ENCODE data around the gene ZFYVE21. TPM values are rescaled to one million over a fixed set of nuclear protein-coding genes. Genes with fewer than 3 reads are reported as not detected.

ZFYVE21 gene
- total and polyA plus RNA-seq, 2 donors (not counting 1 experiment from before 2014, with no cell fraction given), result 84.9 to 94.5 TPM

- no peak overlapping the region for H3K27ac ChIP-seq (ENCODE audit: insufficient read depth, low read length)
- H3K36me3 ChIP-seq (ENCODE audit: control insufficient read depth, insufficient read depth, low read length), result peaks cover 11% of the 10 kb centered on the region
- H3K9me3 ChIP-seq (ENCODE audit: control insufficient read depth, insufficient read depth, low read depth, low read length), result no peaks in the 10 kb centered on the region
- no peak for DNase-seq (ENCODE audit: low read depth in 2 of 2)
- H3K27me3 ChIP-seq (ENCODE audit: control insufficient read depth, insufficient read depth, low read length), result no peaks in the 10 kb centered on the region
- H4K20me1 ChIP-seq (ENCODE audit: control insufficient read depth, extremely low read depth, insufficient read depth, low read length), result no peaks in the 10 kb centered on the region
- no peak overlapping the region for H3K4me2 ChIP-seq (ENCODE audit: extremely low read depth, insufficient read depth, low read length)
- H3K4me1 ChIP-seq (ENCODE audit: control insufficient read depth, extremely low read depth, insufficient read depth, low read length), result peaks cover 4% of the 10 kb centered on the region
- H3K4me3 ChIP-seq (replicated peaks in 1 of 4; ENCODE audit: control extremely low read depth in 1 of 4, insufficient read depth in 1 of 4, low read depth in 3 of 4, low read length in 4 of 4), result no peak overlapping the region
- H3K9ac ChIP-seq (ENCODE audit: insufficient read depth, low read length), result no peak overlapping the region
- peaks cover 36% of the 10 kb centered on the region for H3K79me2 ChIP-seq (ENCODE audit: control insufficient read depth, insufficient read depth, low read length)
- H2AFZ ChIP-seq (ENCODE audit: low read length), result no peak overlapping the region
- TF ChIP-seq EZH2 (IDR thresholded peaks at IDR 0.05; ENCODE audit: low read length, missing control alignments) (no peak), CTCF (conservative IDR thresholded peaks at IDR 0.05 in 1 of 2, IDR thresholded peaks at IDR 0.05 in 1 of 2; ENCODE audit: low read depth in 1 of 2, low read length in 2 of 2) (no peak)
Observed at GRCh38 chr14:103725001-103725682, 9.5 kb downstream of the ZFYVE21 start.

- peaks cover 34% of the 10 kb centered on the region for H3K79me2 ChIP-seq (ENCODE audit: control insufficient read depth, insufficient read depth, low read length)
Observed at GRCh38 chr14:103725739-103726395, 10.3 kb downstream of the ZFYVE21 start.

More at GRCh38 chr14:103725739-103726395, 10.3 kb downstream of the ZFYVE21 start:
- Histone ChIP-seq H3K4me3 (replicated peaks in 1 of 4; ENCODE audit: control extremely low read depth in 1 of 4, insufficient read depth in 1 of 4, low read depth in 3 of 4, low read length in 4 of 4) (no peak overlapping the region), H3K27me3 (ENCODE audit: control insufficient read depth, insufficient read depth, low read length) (no peaks in the 10 kb centered on the region), H3K4me2 (ENCODE audit: extremely low read depth, insufficient read depth, low read length) (no peak overlapping the region), H3K27ac (ENCODE audit: insufficient read depth, low read length) (no peak overlapping the region), H3K9ac (ENCODE audit: insufficient read depth, low read length) (no peak overlapping the region), H4K20me1 (ENCODE audit: control insufficient read depth, extremely low read depth, insufficient read depth, low read length) (no peaks in the 10 kb centered on the region), H3K9me3 (ENCODE audit: control insufficient read depth, insufficient read depth, low read depth, low read length) (no peaks in the 10 kb centered on the region), H2AFZ (ENCODE audit: low read length) (no peak overlapping the region), H3K4me1 (ENCODE audit: control insufficient read depth, extremely low read depth, insufficient read depth, low read length) (peaks cover 4% of the 10 kb centered on the region), H3K36me3 (ENCODE audit: control insufficient read depth, insufficient read depth, low read length) (peaks cover 11% of the 10 kb centered on the region)
- TF ChIP-seq CTCF (conservative IDR thresholded peaks at IDR 0.05 in 1 of 2, IDR thresholded peaks at IDR 0.05 in 1 of 2; ENCODE audit: low read depth in 1 of 2, low read length in 2 of 2) (no peak), EZH2 (IDR thresholded peaks at IDR 0.05; ENCODE audit: low read length, missing control alignments) (no peak)
- DNase-seq (ENCODE audit: low read depth in 2 of 2), result no peak

All from fibroblast of lung (primary cell).